Measurements from ENCODE around the gene FOXJ1.
A peak's percentile ranks its signal among the peaks of the same experiment; 100 is the strongest.

Gene FOXJ1

DNA sequence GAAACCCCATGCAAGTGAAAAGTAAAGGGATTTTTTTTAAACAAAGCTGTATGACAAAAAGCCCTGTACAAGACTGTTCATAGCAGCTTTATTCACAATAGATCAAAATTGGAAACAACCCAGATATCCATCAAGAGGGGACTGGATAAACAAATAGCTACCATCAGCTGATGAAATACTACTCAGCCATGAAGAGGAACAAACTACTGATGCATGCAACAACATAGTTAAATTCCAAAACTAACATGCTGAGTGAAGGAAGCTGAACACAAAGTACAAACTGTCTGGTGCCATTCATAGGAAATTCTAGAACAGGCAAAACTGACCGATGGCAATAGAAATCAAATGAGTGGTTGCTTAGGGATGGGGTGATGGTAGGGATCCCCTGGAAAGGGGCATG lies 15.1 kb downstream of the FOXJ1 start:
- TF ChIP-seq, protein P1, sequence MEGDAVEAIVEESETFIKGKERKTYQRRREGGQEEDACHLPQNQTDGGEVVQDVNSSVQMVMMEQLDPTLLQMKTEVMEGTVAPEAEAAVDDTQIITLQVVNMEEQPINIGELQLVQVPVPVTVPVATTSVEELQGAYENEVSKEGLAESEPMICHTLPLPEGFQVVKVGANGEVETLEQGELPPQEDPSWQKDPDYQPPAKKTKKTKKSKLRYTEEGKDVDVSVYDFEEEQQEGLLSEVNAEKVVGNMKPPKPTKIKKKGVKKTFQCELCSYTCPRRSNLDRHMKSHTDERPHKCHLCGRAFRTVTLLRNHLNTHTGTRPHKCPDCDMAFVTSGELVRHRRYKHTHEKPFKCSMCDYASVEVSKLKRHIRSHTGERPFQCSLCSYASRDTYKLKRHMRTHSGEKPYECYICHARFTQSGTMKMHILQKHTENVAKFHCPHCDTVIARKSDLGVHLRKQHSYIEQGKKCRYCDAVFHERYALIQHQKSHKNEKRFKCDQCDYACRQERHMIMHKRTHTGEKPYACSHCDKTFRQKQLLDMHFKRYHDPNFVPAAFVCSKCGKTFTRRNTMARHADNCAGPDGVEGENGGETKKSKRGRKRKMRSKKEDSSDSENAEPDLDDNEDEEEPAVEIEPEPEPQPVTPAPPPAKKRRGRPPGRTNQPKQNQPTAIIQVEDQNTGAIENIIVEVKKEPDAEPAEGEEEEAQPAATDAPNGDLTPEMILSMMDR (conservative IDR thresholded peaks at IDR 0.05; ENCODE audit: low read length) = no peak
- TF ChIP-seq EZH2phosphoT487 (IDR thresholded peaks at IDR 0.05; ENCODE audit: borderline replicate concordance) = no peak
- Histone ChIP-seq H3K36me3 (ENCODE audit: insufficient read depth, low read length) (no peaks in the 10 kb centered on the region), H3K27me3 (ENCODE audit: insufficient read depth, low read length, poor library complexity, severe bottlenecking) (no peaks in the 10 kb centered on the region), H3K79me2 (ENCODE audit: insufficient read depth, low read length) (no peaks in the 10 kb centered on the region), H3K9me3 (ENCODE audit: insufficient read depth, low read depth, low read length) (no peaks in the 10 kb centered on the region), H3K9ac (ENCODE audit: low read depth, low read length, poor library complexity, severe bottlenecking) (no peak overlapping the region), H3K4me1 (ENCODE audit: insufficient read depth, low read length, poor library complexity, severe bottlenecking) (no peaks in the 10 kb centered on the region), H4K20me1 (ENCODE audit: insufficient read depth, low read length, poor library complexity, severe bottlenecking) (no peaks in the 10 kb centered on the region), H3K4me2 (ENCODE audit: low read depth, low read length, poor library complexity, severe bottlenecking) (no peak overlapping the region), H3K4me3 (ENCODE audit: low read length, poor library complexity, severe bottlenecking) (no peak overlapping the region), H3K9me2 (replicated peaks; ENCODE audit: low read depth, low read length) (no peaks in the 10 kb centered on the region), H2AFZ (ENCODE audit: low read length) (no peak overlapping the region), H3F3A (ENCODE audit: low read depth) (no peaks in the 10 kb centered on the region)

DNA sequence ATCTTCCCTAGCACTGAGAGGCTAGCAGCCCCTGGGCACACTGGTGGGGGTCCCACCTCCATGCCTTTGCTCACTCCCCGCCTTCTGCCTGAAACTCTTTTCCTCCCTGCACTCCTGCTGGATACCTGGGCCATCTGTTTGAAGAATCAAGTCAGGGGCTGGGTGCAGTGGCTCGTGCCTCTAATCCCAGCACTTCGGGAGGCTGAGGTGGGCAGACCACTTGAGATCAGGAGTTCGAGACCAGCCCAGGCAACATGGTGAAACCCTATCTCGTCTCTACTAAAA lies 15.7 kb downstream of the FOXJ1 start:
- Histone ChIP-seq H3K4me2 (ENCODE audit: low read depth, low read length, poor library complexity, severe bottlenecking) (no peak overlapping the region), H4K20me1 (ENCODE audit: insufficient read depth, low read length, poor library complexity, severe bottlenecking) (no peaks in the 10 kb centered on the region), H3K4me1 (ENCODE audit: insufficient read depth, low read length, poor library complexity, severe bottlenecking) (no peaks in the 10 kb centered on the region), H3K27me3 (ENCODE audit: insufficient read depth, low read length, poor library complexity, severe bottlenecking) (no peaks in the 10 kb centered on the region), H2AFZ (ENCODE audit: low read length) (no peak overlapping the region), H3K36me3 (ENCODE audit: insufficient read depth, low read length) (no peaks in the 10 kb centered on the region), H3K9me2 (replicated peaks; ENCODE audit: low read depth, low read length) (no peaks in the 10 kb centered on the region), H3K4me3 (ENCODE audit: low read length, poor library complexity, severe bottlenecking) (no peak overlapping the region), H3F3A (ENCODE audit: low read depth) (no peaks in the 10 kb centered on the region), H3K9ac (ENCODE audit: low read depth, low read length, poor library complexity, severe bottlenecking) (no peak overlapping the region), H3K9me3 (ENCODE audit: insufficient read depth, low read depth, low read length) (no peaks in the 10 kb centered on the region), H3K79me2 (ENCODE audit: insufficient read depth, low read length) (no peaks in the 10 kb centered on the region)
- TF ChIP-seq, protein P1 (conservative IDR thresholded peaks at IDR 0.05; ENCODE audit: low read length) = no peak
- no peak for TF ChIP-seq EZH2phosphoT487 (IDR thresholded peaks at IDR 0.05; ENCODE audit: borderline replicate concordance)

DNA sequence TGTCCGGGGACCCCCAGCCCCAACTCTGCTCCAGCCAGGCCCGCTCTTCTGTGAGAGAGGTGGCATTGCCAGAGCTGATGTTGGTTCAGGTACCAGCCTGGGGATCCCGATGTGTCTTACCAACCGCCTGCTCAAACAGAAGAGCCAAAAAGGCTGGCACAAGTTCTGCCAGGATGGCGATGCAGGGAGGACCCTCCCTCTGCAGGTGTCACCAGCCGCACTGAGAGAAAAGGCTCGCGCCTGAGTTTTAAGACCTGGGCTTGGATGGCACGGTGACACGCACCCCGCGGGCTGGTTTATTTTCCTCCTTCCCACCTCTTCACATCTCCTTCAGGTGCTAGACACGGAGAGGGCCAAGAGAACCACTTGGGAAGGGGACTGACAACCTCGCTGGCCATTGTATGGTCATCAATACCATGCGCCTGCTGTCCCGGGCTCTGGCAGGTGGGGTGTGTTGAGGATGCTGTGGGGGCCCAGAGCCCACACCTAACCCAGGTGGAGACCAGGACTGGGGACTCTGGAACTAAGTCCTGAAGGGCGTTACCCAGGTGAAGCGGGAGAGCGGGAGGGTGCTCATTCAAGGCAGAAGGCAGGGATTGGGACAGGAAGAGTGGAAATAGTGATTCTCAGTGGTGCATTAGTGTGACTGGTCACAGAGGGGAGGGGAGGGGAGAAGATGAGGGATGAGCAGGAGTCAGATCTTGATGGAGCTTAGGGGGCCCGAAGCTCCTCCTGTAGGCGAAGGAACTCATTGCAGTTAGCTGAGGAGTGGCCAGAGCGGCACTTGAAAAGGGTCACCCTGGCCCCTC lies 16.3 kb downstream of the FOXJ1 start:
- Histone ChIP-seq H3F3A (ENCODE audit: low read depth) (no peaks in the 10 kb centered on the region), H3K9me2 (replicated peaks; ENCODE audit: low read depth, low read length) (no peaks in the 10 kb centered on the region), H3K36me3 (ENCODE audit: insufficient read depth, low read length) (no peaks in the 10 kb centered on the region), H3K79me2 (ENCODE audit: insufficient read depth, low read length) (no peaks in the 10 kb centered on the region), H3K4me3 (ENCODE audit: low read length, poor library complexity, severe bottlenecking) (no peak overlapping the region), H2AFZ (ENCODE audit: low read length) (no peak overlapping the region), H3K4me1 (ENCODE audit: insufficient read depth, low read length, poor library complexity, severe bottlenecking) (no peaks in the 10 kb centered on the region), H4K20me1 (ENCODE audit: insufficient read depth, low read length, poor library complexity, severe bottlenecking) (no peaks in the 10 kb centered on the region), H3K9me3 (ENCODE audit: insufficient read depth, low read depth, low read length) (no peaks in the 10 kb centered on the region), H3K4me2 (ENCODE audit: low read depth, low read length, poor library complexity, severe bottlenecking) (no peak overlapping the region), H3K9ac (ENCODE audit: low read depth, low read length, poor library complexity, severe bottlenecking) (no peak overlapping the region), H3K27me3 (ENCODE audit: insufficient read depth, low read length, poor library complexity, severe bottlenecking) (no peaks in the 10 kb centered on the region)
- TF ChIP-seq, protein P1 (conservative IDR thresholded peaks at IDR 0.05; ENCODE audit: low read length) = peak; percentile 48
- no peak for TF ChIP-seq EZH2phosphoT487 (IDR thresholded peaks at IDR 0.05; ENCODE audit: borderline replicate concordance)
